RWPE1 (cell line): ENCODE measurements around the gene FANK1.

Experiments used
- CTCF ChIA-PET: fragments of 350-600 bp; sonication (Branson Sonifier 250); formaldehyde crosslinking; extraction: SDS; loops from one replicate; lab custom pipeline; 2021; lab: Yijun Ruan, JAX
- POLR2A ChIA-PET: fragments of 400-600 bp; formaldehyde crosslinking; extraction: SDS; loops from one replicate; lab custom pipeline; 2020; ENCODE audit warnings: antibody characterized with exemption; ENCODE audit not compliant: low non-redundant PET; lab: Yijun Ruan, JAX
- DNase-seq: peaks from one replicate; pipeline ENCODE4 v3.0.0; 2012; ENCODE audit warnings: low spot score
- H3K27ac ChIP-seq: fragments of 450-650 bp; 2 replicates; pipeline ENCODE4 v1.5.1; 2017
- CTCF ChIP-seq: fragments of 450-650 bp; conservative IDR thresholded peaks from 2 replicates; pipeline ENCODE4 v1.5.1; 2017; ENCODE audit warnings: low read depth, mild to moderate bottlenecking

Gene FANK1

GRCh38 chr10:126013489-126014281 is 117.3 kb downstream of the FANK1 start:
- ChIA-PET CTCF (interaction anchor here (0.6 to 0.7 kb wide), 2 partner anchors 336 to 719 kb away, joined by 3 read pairs; no protein-coding TSS in a partner anchor), POLR2A (no interaction called here)
- peak; percentile 77 for DNase-seq
- H3K27ac ChIP-seq: no peak overlapping the region
- TF ChIP-seq CTCF: no peak

- POLR2A ChIA-PET: no interaction called here
- H3K27ac ChIP-seq: no peak overlapping the region
These were observed 117.9 kb downstream of the FANK1 start for GRCh38 chr10:126014309-126014708.

GRCh38 chr10:126015413-126015812 is 119.0 kb downstream of the FANK1 start:
- H3K27ac ChIP-seq: no peak overlapping the region
- CTCF ChIA-PET: no interaction called here
- DNase-seq: no peak
- no peak for TF ChIP-seq CTCF
- POLR2A ChIA-PET: no interaction called here

More at GRCh38 chr10:126014309-126014708, 117.9 kb downstream of the FANK1 start:
- DNase-seq: no peak
- CTCF ChIA-PET: interaction anchor here (0.6 to 0.7 kb wide), 2 partner anchors 337 to 718 kb away, joined by 3 read pairs; no protein-coding TSS in a partner anchor
- TF ChIP-seq CTCF: no peak

- ChIA-PET POLR2A (no interaction called here), CTCF (interaction anchor here (0.6 kb wide), 1 partner anchor 150 kb away, joined by 3 read pairs; no protein-coding TSS in a partner anchor)
- DNase-seq: peak; percentile 32
- no peak for TF ChIP-seq CTCF
- no peak overlapping the region for H3K27ac ChIP-seq
These were observed 119.9 kb downstream of the FANK1 start for GRCh38 chr10:126016156-126016805.

GRCh38 chr10:126016882-126017281 is 120.5 kb downstream of the FANK1 start:
- TF ChIP-seq CTCF: no peak
- no peak for DNase-seq
- no peak overlapping the region for H3K27ac ChIP-seq
- ChIA-PET CTCF (interaction anchor here (0.6 to 0.7 kb wide), 2 partner anchors 122 to 151 kb away, joined by 3 read pairs; no protein-coding TSS in a partner anchor), POLR2A (no interaction called here)

GRCh38 chr10:126017961-126018560 is 121.7 kb downstream of the FANK1 start:
- TF ChIP-seq CTCF: no peak
- CTCF ChIA-PET: interaction anchor here (0.6 to 1.2 kb wide), 3 partner anchors 12 to 1263 kb away, joined by 3 to 4 read pairs (median 4); no protein-coding TSS in a partner anchor
- POLR2A ChIA-PET: no interaction called here
- H3K27ac ChIP-seq: no peak overlapping the region
- no peak for DNase-seq
